PC-3 (cell line): Measurements from ENCODE around the gene DICER1. TPM values are rescaled to one million over a fixed set of nuclear protein-coding genes. Genes with fewer than 3 reads are reported as not detected.

Experiments
- ATAC-seq: fragments of 200-7000 bp; cut with Tn5 transposase; 2 replicates; pipeline ENCODE4 v1.9.1; 2020; ENCODE audit warnings: mild to moderate bottlenecking, moderate library complexity
- BruUV-seq: library from RNA; stranded (reverse); fragments of 400-500 nt; replicated peaks from 2 replicates; lab custom pipeline; 2021; lab: Mats Ljungman, UMichigan
- CTCF ChIA-PET: fragments of 300-600 bp; sonication (Branson Sonifier 250); formaldehyde crosslinking; loops from one replicate; lab custom pipeline; 2022; ENCODE audit warnings: antibody characterized with exemption; lab: Charles Lee
- POLR2A ChIA-PET: fragments of 300-600 bp; sonication (Branson Sonifier 250); formaldehyde crosslinking; loops from one replicate; lab custom pipeline; 2022; ENCODE audit warnings: antibody characterized with exemption; ENCODE audit not compliant: unreplicated experiment; lab: Charles Lee
- DNase-seq: peaks from one replicate; pipeline ENCODE4 v3.0.0-alpha.2; 2015
- H2AFZ ChIP-seq: fragments of 300-600 bp; sonication (generic); 2 replicates; pipeline ENCODE4 v1.6.0; 2016; ENCODE audit warnings: antibody characterized with exemption, low read length
- H3F3A ChIP-seq: fragments of 300-600 bp; sonication (generic); one replicate; pipeline ENCODE4 v1.6.0; 2017; ENCODE audit warnings: antibody characterized with exemption, low read length, control low read depth, mild to moderate bottlenecking; ENCODE audit not compliant: unreplicated experiment
- H3K27ac ChIP-seq: fragments of 300-600 bp; sonication (generic); 2 replicates; pipeline ENCODE4 v1.5.1; 2016; ENCODE audit warnings: mild to moderate bottlenecking, low read length
- H3K27me3 ChIP-seq: fragments of 300-600 bp; sonication (generic); 2 replicates; pipeline ENCODE4 v1.6.1; 2016; ENCODE audit warnings: low read length, mixed read lengths
- H3K36me3 ChIP-seq: fragments of 300-600 bp; sonication (generic); 2 replicates; pipeline ENCODE4 v1.6.1; 2016; ENCODE audit warnings: low read depth, mixed run types, low read length, mixed read lengths
- H3K4me1 ChIP-seq: fragments of 300-600 bp; sonication (generic); 2 replicates; pipeline ENCODE4 v1.5.1; 2016; ENCODE audit warnings: low read length; ENCODE audit not compliant: insufficient read depth
- H3K4me2 ChIP-seq: fragments of 300-600 bp; sonication (generic); 2 replicates; pipeline ENCODE4 v1.6.0; 2016; ENCODE audit warnings: low read length
- H3K4me3 ChIP-seq: fragments of 300-600 bp; sonication (generic); 2 replicates; pipeline ENCODE4 v1.5.1; 2016; ENCODE audit warnings: mild to moderate bottlenecking, low read length, mixed read lengths
- H3K79me2 ChIP-seq: fragments of 300-600 bp; sonication (generic); 2 replicates; pipeline ENCODE4 v1.6.1; 2017; ENCODE audit warnings: low read length, mixed read lengths
- H3K9ac ChIP-seq: fragments of 300-600 bp; sonication (generic); 2 replicates; pipeline ENCODE4 v1.6.0; 2016; ENCODE audit warnings: mild to moderate bottlenecking, low read length
- H3K9me2 ChIP-seq: fragments of 300-600 bp; sonication (generic); replicated peaks from 2 replicates; pipeline ENCODE4 v1.6.1; 2016; ENCODE audit warnings: mixed run types, low read length, mixed read lengths
- H3K9me3 ChIP-seq: fragments of 300-600 bp; sonication (generic); 2 replicates; pipeline ENCODE4 v1.6.1; 2016; ENCODE audit warnings: low read length, mixed read lengths
- H4K20me1 ChIP-seq: fragments of 300-600 bp; sonication (generic); 2 replicates; pipeline ENCODE4 v1.6.1; 2016; ENCODE audit warnings: low read length, mixed read lengths
- CTCF ChIP-seq: fragments of 300-600 bp; sonication (generic); conservative IDR thresholded peaks from 2 replicates; pipeline ENCODE4 v1.5.1; 2017; ENCODE audit warnings: antibody characterized with exemption, low read depth, mild to moderate bottlenecking, low read length
- EZH2 ChIP-seq: fragments of 300-600 bp; sonication (generic); IDR thresholded peaks from one replicate; pipeline ENCODE4 v1.6.1; 2017; ENCODE audit warnings: antibody characterized with exemption, mild to moderate bottlenecking, low read length; ENCODE audit not compliant: unreplicated experiment
- EZH2phosphoT487 ChIP-seq: fragments of 300-600 bp; sonication (generic); IDR thresholded peaks from 2 replicates; pipeline ENCODE4 v1.6.1; 2018; ENCODE audit warnings: mild to moderate bottlenecking, antibody characterized with exemption, low read length, borderline replicate concordance
- intact Hi-C: fragments of 100-400 bp; cut with micrococcal nuclease; formaldehyde crosslinking; loops from 2 replicates; pipeline ENCODE4 v1.9.0; 2023
- total RNA-seq: library from RNA; depleted of rRNA; stranded (reverse); fragments of >200 nt; gene quantifications from 2 replicates; pipeline ENCODE4 v1.2.3, GENCODE V29; 2014

The DICER1 gene
- total RNA-seq, 1 experiment from 2014 or later, result 29.9 TPM

GRCh38 chr14:95095996-95096395 lies 61.3 kb downstream of the DICER1 start:
- no peaks in the 10 kb centered on the region for H3K9me2 ChIP-seq
- H3K4me3 ChIP-seq, result no peak overlapping the region
- no peak for TF ChIP-seq CTCF
- no peak for TF ChIP-seq EZH2
- TF ChIP-seq EZH2phosphoT487, result no peak
- no peak overlapping the region for H3K4me2 ChIP-seq
- no peaks in the 10 kb centered on the region for H3K4me1 ChIP-seq
- no peak for ATAC-seq
- H3F3A ChIP-seq, result no peaks in the 10 kb centered on the region
- peaks cover 5% of the 10 kb centered on the region; the same call in 1 of the 2 replicates for H4K20me1 ChIP-seq
- CTCF ChIA-PET, result no interaction called here
- DNase-seq, result no peak
- intact Hi-C loops, result loop anchor here (5.0 kb wide), 2 partner anchors 56 to 409 kb away; no protein-coding TSS in a partner anchor
- POLR2A ChIA-PET, result no interaction called here
- peaks cover 33% of the 10 kb centered on the region; the same call in 1 of the 2 replicates for H3K36me3 ChIP-seq
- H3K27me3 ChIP-seq, result no peaks in the 10 kb centered on the region
- H3K79me2 ChIP-seq, result no peaks in the 10 kb centered on the region
- H3K9ac ChIP-seq, result no peak overlapping the region
- H3K9me3 ChIP-seq, result no peaks in the 10 kb centered on the region
- H2AFZ ChIP-seq, result no peak overlapping the region
- no TSS peak for BruUV-seq
- H3K27ac ChIP-seq, result no peak overlapping the region

GRCh38 chr14:95092723-95093122 lies 64.6 kb downstream of the DICER1 start:
- Histone ChIP-seq H3K4me1 (no peaks in the 10 kb centered on the region), H3K79me2 (no peaks in the 10 kb centered on the region), H3K36me3 (peaks cover 46% of the 10 kb centered on the region; the same call in 1 of the 2 replicates), H4K20me1 (no peaks in the 10 kb centered on the region; the same call in 1 of the 2 replicates), H3K9ac (no peak overlapping the region), H3K9me2 (no peaks in the 10 kb centered on the region), H3K4me2 (no peak overlapping the region), H3K9me3 (no peaks in the 10 kb centered on the region), H3K27ac (no peak overlapping the region), H3K4me3 (no peak overlapping the region), H3K27me3 (no peaks in the 10 kb centered on the region), H2AFZ (no peak overlapping the region), H3F3A (no peaks in the 10 kb centered on the region)
- DNase-seq (no peak), ATAC-seq (no peak)
- no peak for TF ChIP-seq EZH2
- TF ChIP-seq CTCF, result no peak
- no peak for TF ChIP-seq EZH2phosphoT487
- intact Hi-C loops, result no loop called here
- CTCF ChIA-PET, result interaction anchor here (0.5 kb wide), 1 partner anchor 90 kb away, joined by 4 read pairs; no protein-coding TSS in a partner anchor
- POLR2A ChIA-PET, result no interaction called here
- no TSS peak for BruUV-seq

- Histone ChIP-seq H3K9ac (no peak overlapping the region), H4K20me1 (no peaks in the 10 kb centered on the region), H2AFZ (no peak overlapping the region), H3K9me2 (no peaks in the 10 kb centered on the region), H3K4me1 (no peaks in the 10 kb centered on the region), H3K36me3 (peaks cover 46% of the 10 kb centered on the region), H3F3A (no peaks in the 10 kb centered on the region), H3K27me3 (no peaks in the 10 kb centered on the region), H3K4me2 (no peak overlapping the region), H3K9me3 (no peaks in the 10 kb centered on the region), H3K4me3 (no peak overlapping the region), H3K79me2 (no peaks in the 10 kb centered on the region), H3K27ac (no peak overlapping the region)
- CTCF ChIA-PET, result no interaction called here
- BruUV-seq, result no TSS peak
- DNase-seq, result no peak
- POLR2A ChIA-PET, result no interaction called here
- ATAC-seq, result no peak
- intact Hi-C loops, result no loop called here
- no peak for TF ChIP-seq EZH2
- no peak for TF ChIP-seq CTCF
- no peak for TF ChIP-seq EZH2phosphoT487
These were observed 65.7 kb downstream of the DICER1 start for GRCh38 chr14:95091581-95091980.
